IPS-11a (cell line): ENCODE measurements around the gene MYO15B.

Experiments
- H3K4me3 ChIP-seq: one replicate; pipeline ENCODE4 v1.5.1; 2013; ENCODE audit warnings: low read depth, low read length, control low read depth

The MYO15B gene

DNA sequence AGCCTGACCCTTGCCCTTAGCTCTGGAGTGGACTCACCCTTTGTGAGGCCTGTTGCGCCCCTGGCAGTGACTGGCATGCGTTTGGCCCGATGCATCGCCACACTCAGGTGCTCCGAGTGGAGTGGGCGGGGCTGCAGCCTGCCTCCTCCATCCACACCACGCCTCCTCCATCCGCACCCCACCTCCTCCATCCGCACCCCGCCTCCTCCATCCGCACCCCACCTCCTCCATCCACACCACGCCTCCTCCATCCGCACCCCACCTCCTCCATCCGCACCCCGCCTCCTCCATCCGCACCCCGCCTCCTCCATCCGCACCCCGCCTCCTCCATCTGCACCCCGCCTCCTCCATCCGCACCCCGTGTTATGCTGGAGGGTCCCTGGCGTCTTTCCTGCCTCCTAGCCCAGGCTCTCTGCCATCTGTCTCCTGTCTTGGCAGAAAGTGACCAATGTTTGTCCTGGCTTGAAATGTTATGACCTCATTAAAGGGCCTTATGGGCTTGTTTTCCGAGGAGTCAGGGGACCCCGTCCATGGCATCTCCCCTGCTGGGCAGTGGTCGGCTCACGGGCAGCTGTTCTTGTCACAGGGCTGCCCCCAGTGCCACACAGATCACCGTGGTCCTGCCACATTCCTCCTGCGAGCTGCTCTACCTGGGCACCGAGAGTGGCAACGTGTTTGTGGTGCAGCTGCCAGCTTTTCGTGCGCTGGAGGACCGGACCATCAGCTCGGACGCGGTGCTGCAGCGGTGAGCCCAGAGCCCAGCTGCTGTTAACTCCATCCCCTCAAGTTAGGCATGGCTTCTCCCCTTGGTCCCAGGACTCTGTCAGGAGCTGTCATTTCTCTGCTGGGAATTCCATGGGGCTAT lies 28.7 kb upstream of the MYO15B start:
- no peak overlapping the region for H3K4me3 ChIP-seq

- no peak overlapping the region for H3K4me3 ChIP-seq
Measured at GRCh38 chr17:75559958-75560533, 27.6 kb upstream of the MYO15B start.

- H3K4me3 ChIP-seq: no peak overlapping the region
Measured at GRCh38 chr17:75561927-75562603, 25.5 kb upstream of the MYO15B start.

- H3K4me3 ChIP-seq: no peak overlapping the region
Measured at GRCh38 chr17:75563063-75563758, 24.4 kb upstream of the MYO15B start.

DNA sequence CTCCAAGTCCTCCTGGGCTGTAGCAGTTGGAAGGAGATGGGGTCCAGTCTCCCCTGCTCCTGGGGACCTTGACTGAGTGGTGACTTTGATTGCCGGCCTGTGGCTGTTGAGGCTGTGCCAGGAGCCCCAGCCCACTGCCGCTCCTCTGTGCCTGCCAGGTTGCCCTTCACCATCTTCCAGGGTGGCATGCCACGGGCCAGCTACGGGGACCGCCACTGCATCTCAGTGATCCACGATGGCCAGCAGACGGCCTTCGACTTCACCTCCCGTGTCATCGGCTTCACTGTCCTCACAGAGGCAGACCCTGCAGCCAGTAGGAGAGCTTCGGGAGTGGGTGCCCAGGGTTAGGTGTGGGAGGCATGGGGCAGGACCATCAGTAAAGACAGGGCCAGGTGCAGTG lies 23.4 kb upstream of the MYO15B start:
- no peak overlapping the region for H3K4me3 ChIP-seq

GRCh38 chr17:75565066-75565465 lies 22.5 kb upstream of the MYO15B start:
- H3K4me3 ChIP-seq: no peak overlapping the region

DNA sequence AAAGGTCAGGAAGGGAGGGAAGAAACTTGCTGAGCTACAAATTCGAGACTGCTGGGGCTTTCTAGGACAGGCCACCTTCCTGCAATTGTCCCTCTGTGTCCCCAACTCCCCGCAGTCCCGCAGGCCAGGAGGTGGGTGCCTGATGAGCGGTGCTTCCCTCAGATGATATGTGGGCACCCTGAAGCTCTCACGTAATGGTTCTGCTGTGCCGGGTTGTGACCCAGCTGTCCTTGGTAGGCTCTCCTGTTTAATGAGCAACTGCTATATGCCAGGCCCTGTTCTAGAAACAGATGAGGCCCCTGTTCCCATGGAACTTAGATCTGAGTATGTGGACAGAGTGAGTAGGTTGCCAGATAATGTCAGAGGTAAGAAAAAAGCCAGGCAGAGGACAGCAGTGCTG lies 22.0 kb upstream of the MYO15B start:
- H3K4me3 ChIP-seq: no peak overlapping the region

- no peak overlapping the region for H3K4me3 ChIP-seq
Measured at GRCh38 chr17:75566416-75566815, 21.2 kb upstream of the MYO15B start.

DNA sequence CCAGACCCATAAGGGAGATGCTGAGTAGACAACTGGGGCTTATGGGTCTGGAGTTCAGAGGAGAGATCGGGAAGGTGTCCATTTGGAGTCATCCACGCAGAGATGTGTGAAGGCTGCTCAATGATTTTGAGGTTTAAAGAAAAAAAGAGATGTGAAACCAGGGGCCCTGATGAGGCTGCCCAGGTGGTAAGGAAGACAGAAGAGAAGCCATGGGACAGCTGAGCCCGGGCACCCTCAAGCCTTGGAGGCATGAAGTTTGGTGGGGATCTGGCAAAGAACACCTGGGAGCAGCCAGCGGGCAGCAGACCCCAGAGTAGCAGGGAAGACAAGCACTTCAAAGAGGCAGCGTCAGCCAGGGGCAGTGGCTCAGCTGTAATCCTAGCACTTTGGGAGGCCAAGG lies 20.8 kb upstream of the MYO15B start:
- H3K4me3 ChIP-seq: no peak overlapping the region

GRCh38 chr17:75568412-75569255 lies 19.0 kb upstream of the MYO15B start:
- no peak overlapping the region for H3K4me3 ChIP-seq

DNA sequence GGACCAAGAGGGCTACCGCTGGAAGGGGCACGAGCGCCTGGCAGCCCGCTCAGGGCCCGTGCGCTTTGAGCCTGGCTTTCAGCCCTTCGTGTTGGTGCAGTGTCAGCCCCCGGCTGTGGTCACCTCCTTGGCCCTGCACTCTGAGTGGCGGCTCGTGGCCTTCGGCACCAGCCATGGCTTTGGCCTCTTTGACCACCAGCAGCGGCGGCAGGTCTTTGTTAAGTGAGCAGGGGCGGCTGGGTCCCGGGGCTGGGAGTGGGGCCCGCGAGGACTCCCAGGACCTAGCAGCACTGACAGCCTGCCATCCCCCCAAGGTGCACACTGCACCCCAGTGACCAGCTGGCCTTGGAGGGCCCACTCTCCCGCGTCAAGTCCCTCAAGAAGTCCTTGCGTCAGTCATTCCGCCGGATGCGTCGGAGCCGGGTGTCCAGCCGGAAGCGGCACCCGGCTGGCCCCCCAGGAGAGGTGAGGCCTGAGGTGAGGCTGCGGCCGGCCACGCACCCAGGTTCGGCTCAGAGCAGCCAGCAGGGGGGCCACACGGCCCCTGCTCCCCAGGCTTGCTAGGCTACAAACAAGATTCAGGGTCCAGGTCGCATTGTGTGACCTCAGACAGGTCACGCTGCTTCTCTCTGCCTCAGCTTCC lies 17.4 kb upstream of the MYO15B start:
- H3K4me3 ChIP-seq: no peak overlapping the region

- H3K4me3 ChIP-seq: no peak overlapping the region
Measured at GRCh38 chr17:75570772-75571171, 16.8 kb upstream of the MYO15B start.

- H3K4me3 ChIP-seq: no peak overlapping the region
Measured at GRCh38 chr17:75571197-75571884, 16.3 kb upstream of the MYO15B start.

- H3K4me3 ChIP-seq: no peak overlapping the region
Measured at GRCh38 chr17:75571885-75572215, 15.8 kb upstream of the MYO15B start.

DNA sequence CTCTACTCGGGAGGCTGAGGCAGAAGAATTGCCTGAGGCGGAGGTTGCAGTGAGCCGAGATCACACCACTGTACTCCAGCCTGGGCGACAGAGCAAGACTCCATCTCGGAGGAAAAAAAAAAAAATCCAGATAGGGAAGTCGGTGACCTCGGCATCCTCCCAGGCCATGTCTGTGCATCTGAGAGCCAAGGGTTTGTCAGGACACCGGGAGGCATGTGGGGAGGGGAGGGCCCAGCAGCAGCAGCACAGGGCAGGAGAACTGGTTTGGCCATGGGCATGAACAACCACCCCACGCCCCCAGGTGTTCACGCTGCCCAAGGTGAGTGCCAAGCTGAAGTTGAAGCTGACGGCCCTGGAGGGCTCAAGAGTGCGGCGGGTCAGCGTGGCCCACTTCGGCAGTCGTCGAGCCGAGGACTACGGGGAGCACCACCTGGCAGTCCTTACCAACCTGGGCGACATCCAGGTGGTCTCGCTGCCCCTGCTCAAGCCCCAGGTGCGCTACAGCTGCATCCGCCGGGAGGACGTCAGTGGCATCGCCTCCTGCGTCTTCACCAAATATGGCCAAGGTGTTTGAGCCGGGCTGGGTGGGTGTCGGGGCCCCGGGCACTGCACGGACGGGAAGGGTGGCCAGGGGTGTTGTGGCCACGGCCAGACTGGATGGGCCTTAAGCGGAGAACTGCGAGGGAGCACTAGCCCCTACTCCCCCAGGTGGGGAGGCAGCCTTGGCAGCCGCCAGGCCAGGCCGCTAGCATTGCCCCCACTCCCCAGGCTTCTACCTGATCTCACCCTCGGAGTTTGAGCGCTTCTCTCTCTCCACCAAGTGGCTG lies 14.7 kb upstream of the MYO15B start:
- no peak overlapping the region for H3K4me3 ChIP-seq

DNA sequence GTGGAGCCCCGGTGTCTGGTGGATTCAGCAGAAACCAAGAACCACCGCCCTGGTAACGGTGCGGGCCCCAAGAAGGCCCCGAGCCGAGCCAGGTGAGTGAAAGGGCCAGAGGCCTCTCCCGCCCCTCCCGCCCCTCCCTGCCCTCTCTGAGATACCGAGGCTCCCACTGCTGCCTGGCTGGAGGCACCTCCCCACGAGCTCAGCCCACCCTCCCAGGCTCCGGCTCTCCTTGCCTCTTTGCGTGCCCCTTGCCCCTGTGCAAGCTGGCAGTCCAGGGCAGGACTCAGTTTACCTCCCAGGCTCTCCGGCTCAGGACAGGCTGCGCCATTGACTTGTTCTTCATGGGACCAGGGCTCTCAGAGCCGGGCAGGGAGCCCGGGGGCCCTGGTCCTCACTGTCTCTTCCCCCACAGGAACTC lies 14.1 kb upstream of the MYO15B start:
- H3K4me3 ChIP-seq: no peak overlapping the region

- no peak overlapping the region for H3K4me3 ChIP-seq
Measured at GRCh38 chr17:75573994-75574393, 13.6 kb upstream of the MYO15B start.

- no peak overlapping the region for H3K4me3 ChIP-seq
Measured at GRCh38 chr17:75574404-75575036, 13.1 kb upstream of the MYO15B start.
